Pulmonary artery endothelial cell (primary cell): ENCODE data around the gene NEUROG1. TPM values are rescaled to one million over a fixed set of nuclear protein-coding genes. Genes with fewer than 3 reads are reported as not detected.

Experiments
- DNase-seq: peaks from one replicate; pipeline ENCODE4 v3.0.0-alpha.2; 2011; ENCODE audit warnings: low read depth, low spot score
- total RNA-seq: library from RNA; depleted of rRNA; stranded (reverse); fragments of >200 nt; gene quantifications from 2 replicates; pipeline ENCODE4 v1.2.3, GENCODE V29; 2014

Gene NEUROG1
- not detected in 2 replicates for total RNA-seq

- DNase-seq, result no peak
Measured at GRCh38 chr5:135535820-135536801, at the start of gene NEUROG1. TSS of gene NEUROG1 (minus strand) at chr5:135535964. CDS start at chr5:135535690, 274 bp downstream.

- DNase-seq, result no peak
Measured at GRCh38 chr5:135584918-135585317, 49.2 kb upstream of the NEUROG1 start.

- no peak for DNase-seq
Measured at GRCh38 chr5:135584276-135584675, 48.5 kb upstream of the NEUROG1 start.

- DNase-seq, result no peak
Measured at GRCh38 chr5:135582099-135582781, 46.5 kb upstream of the NEUROG1 start.

DNA sequence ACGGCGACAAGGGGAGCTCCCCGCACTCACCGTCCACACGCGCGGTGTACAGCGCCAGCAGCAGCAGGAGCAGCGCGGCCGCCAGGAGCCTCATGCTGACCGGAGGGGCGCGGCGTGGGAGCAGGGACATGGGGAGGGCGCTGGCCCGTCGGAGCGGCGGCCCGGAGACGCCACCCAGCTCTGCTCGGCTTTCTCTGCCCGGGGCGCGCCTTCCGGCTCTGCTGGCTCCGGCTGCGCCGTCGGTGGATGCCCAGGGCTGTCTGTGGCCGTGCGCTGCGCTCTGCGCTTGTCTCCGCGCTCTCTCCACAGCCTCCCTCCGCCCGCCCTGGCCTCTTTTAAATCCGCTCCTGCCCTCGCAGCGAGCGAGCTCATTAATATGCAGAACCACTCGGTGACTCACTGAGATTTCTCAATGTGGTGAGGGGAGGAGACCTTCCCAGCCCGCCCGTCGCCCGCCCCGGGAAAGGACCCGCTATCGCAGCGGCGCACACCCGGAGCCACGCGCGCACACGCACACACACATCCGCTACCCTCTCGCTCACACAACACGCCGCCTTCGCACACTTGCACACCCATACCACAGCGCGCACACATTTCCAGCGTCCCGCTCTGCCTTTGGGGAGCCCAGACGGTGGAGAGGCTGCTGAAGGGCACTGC is 43.0 kb upstream of the NEUROG1 start, which contains the start of gene CXCL14:
Gene CXCL14, minus strand, starts transcription at position 307 of the 657 bp plus-strand sequence. Its CDS starts 213 bp downstream, at position 94.
- no peak for DNase-seq

DNA sequence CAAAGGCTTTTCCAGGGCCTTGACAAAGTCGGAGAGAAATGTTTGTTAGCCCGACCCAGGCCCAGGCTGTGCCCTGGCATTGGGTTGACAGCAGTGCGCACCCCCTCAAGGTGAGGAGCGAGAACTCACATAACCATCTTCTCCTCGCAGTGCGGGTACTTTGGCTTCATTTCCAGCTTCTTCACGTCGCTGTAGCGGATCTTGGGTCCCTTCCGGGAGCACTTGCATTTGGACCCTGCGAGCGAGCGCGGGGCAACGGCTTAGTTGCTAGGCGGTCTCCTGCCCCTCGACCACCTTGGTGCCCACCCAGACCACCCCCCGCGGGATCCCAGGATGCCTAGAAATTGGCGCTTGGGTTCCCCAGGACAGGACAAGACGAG is 42.5 kb upstream of the NEUROG1 start:
- DNase-seq, result no peak

DNA sequence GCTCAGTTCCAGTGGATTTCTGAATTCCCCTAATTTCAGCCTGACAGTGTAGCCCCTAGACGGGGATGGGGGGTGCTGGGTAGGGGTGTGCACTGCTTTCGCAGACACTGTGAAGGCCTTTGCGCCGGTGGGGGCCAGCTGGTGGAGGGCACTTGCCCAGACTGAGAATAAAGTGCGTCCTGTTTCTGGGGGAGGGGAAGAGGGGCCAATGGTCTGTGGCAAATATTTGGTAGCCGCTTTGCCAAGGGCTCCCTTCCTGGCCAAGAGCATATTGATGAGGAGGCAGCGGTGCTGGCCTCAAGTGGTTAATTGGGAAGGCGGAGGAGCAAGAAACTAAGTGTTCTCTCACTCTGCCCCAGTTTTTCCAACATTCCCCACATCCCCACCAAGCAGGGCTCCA is 41.7 kb upstream of the NEUROG1 start:
- no peak for DNase-seq

DNA sequence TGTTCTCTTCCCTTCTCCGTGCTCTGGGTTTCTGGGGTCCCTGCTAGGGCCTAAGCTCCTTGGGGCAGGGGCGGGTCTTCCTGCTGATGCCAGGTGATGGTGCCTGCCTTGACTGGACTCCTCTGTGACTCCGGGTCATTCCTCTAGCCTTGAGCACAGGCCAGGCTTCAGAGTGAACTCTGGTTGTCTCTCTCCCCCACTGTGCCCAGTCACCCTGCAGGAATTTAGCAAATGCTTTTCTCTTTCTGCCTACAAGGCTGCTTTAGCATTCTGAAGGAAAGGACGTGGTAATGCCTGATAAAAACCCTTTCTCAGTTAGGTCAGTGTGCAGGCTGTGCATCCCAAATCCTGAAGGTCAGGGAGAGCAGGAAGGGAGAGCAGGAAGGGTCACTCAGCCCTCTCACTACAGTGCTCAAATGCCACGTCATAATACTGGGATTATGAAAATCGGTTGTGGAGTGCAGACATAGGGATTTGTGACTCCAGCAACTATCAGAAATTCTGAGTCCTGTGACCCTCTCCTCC is 40.4 kb upstream of the NEUROG1 start:
- DNase-seq, result no peak

DNA sequence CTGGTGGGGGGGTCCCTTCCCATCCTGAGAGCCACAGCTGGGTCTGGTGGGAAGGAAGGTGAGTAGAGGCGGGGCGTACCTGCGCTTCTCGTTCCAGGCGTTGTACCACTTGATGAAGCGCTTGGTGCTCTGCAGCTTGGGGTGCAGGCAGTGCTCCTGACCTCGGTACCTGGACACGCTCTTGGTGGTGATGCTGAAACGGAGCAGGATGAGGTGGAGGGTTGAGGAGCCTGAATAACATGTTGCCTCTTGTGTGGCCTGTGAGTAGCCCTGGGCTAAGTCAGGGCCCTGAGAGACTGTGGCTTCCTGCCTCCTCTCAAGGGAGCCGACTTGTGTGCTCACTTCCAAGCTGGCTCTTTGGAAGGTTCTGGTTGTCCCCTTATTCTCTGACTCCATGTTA is 38.7 kb upstream of the NEUROG1 start:
- no peak for DNase-seq

GRCh38 chr5:135571902-135572301 is 36.1 kb upstream of the NEUROG1 start:
- no peak for DNase-seq

DNA sequence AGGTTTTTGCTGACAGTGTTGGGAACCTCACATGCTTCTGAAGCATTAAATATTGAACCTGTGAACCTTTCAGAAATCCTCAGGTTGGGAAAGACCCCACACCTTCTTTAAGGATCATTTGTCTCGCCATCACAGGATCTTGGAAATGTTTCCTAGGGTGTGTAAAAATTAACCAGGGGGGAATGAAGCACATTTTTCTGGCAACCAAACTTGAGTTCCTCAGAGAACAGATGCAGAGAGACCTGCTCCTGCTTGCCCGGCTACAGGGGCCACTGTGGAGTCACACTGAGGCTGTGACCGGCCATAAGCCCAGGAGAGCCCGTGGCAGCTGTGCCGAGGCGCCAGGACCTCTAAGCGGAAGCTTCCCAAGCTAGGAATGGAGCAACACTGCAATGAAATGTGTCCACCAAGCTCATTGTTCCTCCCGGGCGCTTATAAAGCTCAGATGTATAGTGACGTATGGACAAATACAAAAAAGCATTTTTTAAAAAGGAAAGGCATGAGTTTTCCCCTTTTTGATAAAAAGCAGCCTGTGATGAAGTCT is 35.4 kb upstream of the NEUROG1 start:
- DNase-seq, result no peak

GRCh38 chr5:135570453-135570764 is 34.6 kb upstream of the NEUROG1 start:
- DNase-seq, result no peak

- DNase-seq, result peak; percentile 8
Measured at GRCh38 chr5:135569755-135570452, 34.1 kb upstream of the NEUROG1 start.

- no peak for DNase-seq
Measured at GRCh38 chr5:135568923-135569360, 33.2 kb upstream of the NEUROG1 start.

GRCh38 chr5:135568246-135568645 is 32.5 kb upstream of the NEUROG1 start:
- no peak for DNase-seq

DNA sequence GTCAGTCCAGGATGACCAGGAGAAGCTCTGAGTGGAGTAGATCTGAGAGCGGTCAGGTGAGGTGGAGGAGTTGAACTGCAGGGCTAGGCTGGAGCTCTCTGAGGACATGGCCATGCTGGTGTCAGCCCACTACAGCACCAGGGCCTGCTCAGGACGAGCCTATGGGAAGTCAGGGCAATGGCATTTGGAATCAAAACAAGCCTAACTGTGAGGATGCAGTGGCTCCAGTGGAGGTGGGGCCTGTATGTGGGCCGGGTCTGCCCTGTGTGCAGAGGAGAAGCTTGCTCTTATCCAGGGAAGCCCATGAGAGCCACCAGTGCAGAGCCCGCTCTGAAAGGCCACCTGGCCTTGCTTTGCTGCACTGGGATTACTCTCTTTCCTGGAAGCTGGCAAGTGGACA is 31.9 kb upstream of the NEUROG1 start:
- DNase-seq, result no peak

GRCh38 chr5:135566422-135567400 is 30.9 kb upstream of the NEUROG1 start:
- no peak for DNase-seq

- DNase-seq, result peak; percentile 11
Measured at GRCh38 chr5:135565725-135566421, 30.1 kb upstream of the NEUROG1 start.

GRCh38 chr5:135565266-135565665 is 29.5 kb upstream of the NEUROG1 start:
- DNase-seq, result no peak
